Activated CD8-positive, alpha-beta memory T cell treated with anti-CD3 and anti-CD28 coated beads, Interleukin-2, amount 50 U/mL, for 1 hour (primary cell): ENCODE results near the gene LRRC10B.

Source experiments
- DNase-seq: peaks from one replicate; pipeline ENCODE4 v3.0.0-alpha.2; 2020; ENCODE audit errors: extremely low read depth

Gene LRRC10B

GRCh38 chr11:61486779-61487178 is 21.8 kb upstream of the LRRC10B start:
- no peak for DNase-seq

- DNase-seq: no peak
Observed at GRCh38 chr11:61487342-61488025, 21.1 kb upstream of the LRRC10B start.

DNA sequence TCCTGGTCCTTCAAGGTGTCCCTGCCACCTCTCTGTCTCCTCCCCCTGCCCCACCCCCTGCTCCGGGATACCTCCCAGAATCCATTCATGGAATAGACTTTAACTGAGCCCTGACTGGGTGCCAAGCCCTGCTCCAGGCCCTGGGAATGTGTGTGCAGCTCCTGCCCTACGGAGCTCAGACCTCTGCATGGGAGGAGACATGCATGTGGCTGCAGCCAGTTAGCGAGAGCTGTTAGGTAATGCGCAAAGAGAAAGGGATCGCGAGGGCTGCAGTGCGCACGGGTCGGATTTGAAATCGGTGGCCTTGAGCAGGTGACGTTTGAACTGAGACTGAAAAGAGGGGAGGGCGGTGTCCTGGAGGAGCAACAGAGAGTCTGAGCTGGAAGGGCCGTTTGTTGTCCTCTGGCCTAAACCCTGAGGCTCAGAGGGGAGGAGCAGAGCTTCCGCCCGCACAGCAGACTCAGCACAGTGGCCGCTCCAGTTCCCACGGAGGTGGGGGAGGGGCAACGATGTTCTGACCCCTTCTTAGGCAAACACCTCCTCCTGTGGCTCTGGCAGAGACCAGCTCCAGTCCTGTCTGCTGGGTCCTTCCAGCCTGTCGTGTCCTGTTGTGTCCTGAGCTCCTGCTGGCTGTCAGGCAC is 19.8 kb upstream of the LRRC10B start:
- DNase-seq: no peak

DNA sequence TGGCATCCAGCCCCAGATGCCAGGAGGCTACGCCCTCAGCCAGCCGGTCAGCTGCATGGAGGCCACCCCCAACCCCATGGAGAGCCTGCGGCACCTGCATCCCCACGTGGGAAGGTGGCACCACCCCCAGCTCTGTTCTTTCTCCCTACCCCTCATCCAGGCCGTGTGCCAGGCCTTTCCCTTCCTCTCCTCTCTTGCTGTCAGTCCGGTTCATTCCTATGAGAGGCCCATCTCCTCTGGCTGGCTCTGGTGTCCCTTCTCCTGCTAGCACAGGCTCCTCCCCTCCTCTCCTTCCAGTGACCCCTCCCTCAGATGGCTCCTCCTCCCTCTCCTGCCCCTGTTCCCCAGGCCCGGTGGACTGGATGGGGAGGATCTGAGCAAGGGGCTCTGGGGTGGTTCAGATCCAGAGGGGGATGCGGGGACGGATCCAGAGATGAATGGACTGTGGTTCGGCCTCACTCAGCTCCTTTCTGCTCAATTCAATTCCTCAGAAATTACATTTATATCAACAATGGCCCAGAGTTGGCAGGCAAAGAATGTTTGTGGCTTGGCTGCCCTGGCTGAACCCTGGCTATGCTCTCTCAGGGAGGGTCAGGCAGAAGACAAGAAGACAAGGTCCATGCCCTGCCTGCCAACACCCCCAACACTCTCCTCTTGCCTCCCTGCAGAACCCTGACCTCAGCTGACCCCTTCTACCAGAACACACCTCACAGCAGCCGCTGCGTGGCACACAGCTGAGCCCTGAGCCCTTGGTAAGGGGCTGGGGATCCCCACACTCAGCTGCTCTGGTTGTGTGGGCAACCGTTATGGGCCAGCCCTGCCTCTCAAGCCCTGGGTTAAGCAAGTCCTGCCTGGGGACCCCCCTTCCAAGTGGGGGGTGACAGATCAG is 18.5 kb upstream of the LRRC10B start:
- no peak for DNase-seq

GRCh38 chr11:61491736-61492395 is 16.7 kb upstream of the LRRC10B start:
- DNase-seq: no peak

GRCh38 chr11:61494381-61494961 is 14.1 kb upstream of the LRRC10B start:
- no peak for DNase-seq

DNA sequence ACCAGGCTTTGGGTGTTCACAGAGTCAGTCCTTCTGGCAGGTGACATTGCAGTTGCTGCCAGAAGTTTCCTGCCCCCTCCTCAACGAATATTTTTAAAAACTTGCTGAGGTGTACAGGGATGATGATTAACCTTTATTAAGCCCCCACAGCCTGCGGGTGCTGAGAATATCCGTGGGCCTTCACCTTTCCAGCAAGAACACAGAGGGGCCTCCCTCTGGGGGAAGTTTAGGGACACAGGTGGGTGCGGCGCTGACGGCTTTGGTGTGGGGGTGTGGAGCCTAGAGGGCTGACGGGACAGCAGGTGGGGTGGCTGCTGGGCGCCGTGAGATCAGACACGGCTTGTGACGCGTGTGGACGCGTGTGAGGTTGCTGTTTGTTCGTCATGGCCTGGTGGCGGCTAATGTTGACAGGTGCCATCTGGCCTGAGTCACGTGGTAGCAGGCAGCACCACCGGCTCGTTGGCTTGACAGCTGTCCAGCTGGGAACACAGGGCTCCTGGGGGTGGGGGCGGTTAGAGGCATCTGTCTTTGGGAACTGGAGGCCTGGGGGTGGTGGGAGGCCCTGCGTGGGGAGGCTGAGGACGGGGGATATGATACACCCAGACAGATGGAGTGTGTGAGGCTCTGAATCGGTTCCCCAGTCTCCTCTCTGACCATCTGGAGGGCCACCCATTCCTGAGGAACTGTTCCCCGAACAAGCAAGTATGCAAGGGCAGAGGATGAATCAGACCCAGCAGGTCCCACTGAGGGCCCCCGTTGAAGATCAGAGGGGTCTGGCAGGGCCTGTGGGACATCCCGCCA is 12.5 kb upstream of the LRRC10B start:
- no peak for DNase-seq

- no peak for DNase-seq
Observed at GRCh38 chr11:61496602-61497400, 11.7 kb upstream of the LRRC10B start.

- DNase-seq: no peak
Observed at GRCh38 chr11:61497473-61497872, 11.1 kb upstream of the LRRC10B start.

- no peak for DNase-seq
Observed at GRCh38 chr11:61497876-61498275, 10.7 kb upstream of the LRRC10B start.

GRCh38 chr11:61498767-61499341 is 9.7 kb upstream of the LRRC10B start:
- DNase-seq: no peak

- no peak for DNase-seq
Observed at GRCh38 chr11:61499816-61500491, 8.6 kb upstream of the LRRC10B start.

DNA sequence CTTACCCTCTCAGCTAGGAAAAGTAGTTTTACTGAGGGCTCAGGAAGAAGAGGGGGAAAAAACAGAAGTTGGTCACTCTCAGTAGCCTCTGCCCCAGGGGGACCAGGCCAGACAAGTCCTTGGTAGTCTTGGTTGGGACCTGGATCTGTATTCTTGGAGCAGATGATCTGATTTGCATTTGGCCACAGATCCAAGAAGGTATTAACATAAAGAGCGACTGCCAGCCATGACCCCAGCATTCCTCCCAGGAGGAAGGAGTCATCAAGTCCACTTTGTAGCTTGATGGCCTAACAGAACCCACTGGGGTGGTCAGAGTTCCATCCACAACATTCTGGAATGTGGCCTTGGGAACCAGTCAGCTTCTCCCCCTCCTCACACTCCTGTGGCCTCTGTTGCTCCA is 6.0 kb upstream of the LRRC10B start:
- DNase-seq: no peak

DNA sequence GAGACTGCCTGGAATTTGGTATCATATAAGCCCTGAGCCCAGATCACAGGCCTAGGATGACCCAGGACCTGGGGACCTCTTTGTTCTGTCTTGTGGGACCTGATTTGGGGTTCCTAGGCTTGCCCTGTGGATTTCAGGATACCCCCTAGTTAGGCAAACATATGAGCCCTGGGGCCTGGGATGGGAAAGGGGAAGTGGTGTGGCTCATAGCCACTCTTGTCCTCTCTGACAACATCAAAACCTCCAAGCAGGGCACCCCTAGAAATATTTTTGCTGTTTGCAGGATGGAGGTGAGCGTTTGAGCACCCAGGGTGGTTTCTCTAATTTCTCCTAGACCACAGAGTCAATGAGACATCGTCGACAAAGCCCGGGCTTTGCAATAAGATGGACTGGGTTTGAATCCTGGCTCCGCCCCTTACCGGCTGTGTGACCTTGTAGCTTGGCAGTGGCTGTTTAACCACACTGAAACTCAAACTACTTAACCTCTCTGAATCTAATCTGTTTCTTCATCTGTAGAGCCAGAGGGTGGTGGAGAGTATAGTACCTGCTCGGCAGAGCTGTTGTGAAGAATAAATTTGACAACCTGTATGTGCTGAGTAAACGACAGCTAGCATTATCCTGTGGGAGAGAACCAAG is 5.3 kb upstream of the LRRC10B start:
- DNase-seq: no peak

- no peak for DNase-seq
Observed at GRCh38 chr11:61505106-61505505, 3.4 kb upstream of the LRRC10B start.

DNA sequence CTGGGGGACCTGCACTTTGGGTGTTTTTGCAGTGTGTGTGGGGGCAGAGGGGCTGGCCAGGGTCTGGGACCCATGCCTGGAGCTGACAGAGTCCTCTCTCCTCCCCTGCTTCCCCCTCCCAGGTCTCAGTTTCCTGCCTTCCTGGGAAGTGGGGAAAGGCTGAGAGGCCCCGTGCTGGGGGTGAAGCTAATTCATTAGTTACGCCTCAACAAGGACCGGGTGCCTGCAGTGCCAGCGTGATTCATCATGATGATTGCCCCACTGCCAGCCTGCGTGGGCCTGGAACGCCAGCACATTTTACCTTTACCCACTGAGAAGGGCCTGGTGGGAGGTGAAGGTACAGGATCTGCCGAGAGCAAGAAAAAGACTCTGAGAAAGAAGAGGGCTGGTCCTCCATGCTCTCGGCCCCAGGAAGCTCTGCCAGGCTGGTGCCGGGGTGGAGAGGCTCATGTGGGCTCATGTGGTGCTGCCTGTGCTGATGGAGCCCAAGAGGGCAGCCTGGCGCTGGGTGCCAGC is 2.9 kb upstream of the LRRC10B start:
- no peak for DNase-seq

GRCh38 chr11:61507012-61507768 is 1.4 kb upstream of the LRRC10B start:
- DNase-seq: no peak
